HG03521 (cell line): ENCODE results near the gene RAPGEF2.
A peak's percentile ranks its signal among the peaks of the same experiment; 100 is the strongest.

Experiments used
- ATAC-seq: cut with Tn5 transposase; IDR thresholded peaks from one replicate; pipeline ENCODE4 v1.9.1; 2021; ENCODE audit warnings: mild to moderate bottlenecking, moderate library complexity; ENCODE audit not compliant: unreplicated experiment

RAPGEF2 gene

DNA sequence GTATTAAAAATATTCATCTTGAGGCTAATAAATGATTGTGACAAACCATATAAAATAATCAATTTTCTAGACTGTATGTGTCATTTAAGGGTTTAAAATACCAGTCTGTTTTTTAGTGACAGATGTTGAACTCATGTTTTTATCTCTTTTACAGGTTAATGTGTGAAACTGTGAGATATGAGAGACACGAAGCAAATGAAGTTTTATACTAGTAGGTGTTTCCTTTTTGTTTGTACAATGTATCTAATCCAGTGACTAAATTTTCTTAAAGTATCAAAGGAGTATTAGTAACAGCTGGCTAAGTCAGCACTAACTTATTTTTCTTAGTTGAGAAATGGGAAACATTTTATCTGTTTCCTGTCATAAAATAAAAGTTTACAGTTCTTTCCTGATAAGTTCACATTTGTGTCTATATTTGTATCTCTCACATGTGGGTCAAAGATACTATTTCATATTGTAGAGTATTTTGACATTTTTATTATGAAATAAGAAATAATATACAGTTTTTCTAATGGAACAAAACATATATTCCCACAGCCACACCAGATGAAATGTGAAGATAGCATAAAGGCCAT, 90.3 kb downstream of the RAPGEF2 start:
- ATAC-seq, result no peak

DNA sequence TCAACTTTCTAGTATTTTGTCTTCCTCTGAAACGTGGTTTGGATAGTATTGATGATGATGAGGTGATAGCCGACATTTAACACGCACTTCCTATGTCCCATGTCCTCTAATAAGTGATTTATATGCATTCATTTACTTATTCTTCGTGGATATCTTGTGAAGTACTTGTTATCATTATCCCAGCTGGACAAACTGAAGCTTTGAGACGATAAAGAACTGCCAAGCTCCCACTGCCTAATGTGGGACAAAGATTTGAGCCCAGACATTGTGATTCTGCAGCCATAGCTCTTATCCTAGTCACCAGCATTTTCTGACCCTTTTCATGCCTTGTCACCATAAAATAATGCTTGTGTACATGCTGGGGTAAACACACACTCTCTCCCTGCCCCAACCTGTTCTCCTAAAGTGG, 92.5 kb downstream of the RAPGEF2 start:
- no peak for ATAC-seq

DNA sequence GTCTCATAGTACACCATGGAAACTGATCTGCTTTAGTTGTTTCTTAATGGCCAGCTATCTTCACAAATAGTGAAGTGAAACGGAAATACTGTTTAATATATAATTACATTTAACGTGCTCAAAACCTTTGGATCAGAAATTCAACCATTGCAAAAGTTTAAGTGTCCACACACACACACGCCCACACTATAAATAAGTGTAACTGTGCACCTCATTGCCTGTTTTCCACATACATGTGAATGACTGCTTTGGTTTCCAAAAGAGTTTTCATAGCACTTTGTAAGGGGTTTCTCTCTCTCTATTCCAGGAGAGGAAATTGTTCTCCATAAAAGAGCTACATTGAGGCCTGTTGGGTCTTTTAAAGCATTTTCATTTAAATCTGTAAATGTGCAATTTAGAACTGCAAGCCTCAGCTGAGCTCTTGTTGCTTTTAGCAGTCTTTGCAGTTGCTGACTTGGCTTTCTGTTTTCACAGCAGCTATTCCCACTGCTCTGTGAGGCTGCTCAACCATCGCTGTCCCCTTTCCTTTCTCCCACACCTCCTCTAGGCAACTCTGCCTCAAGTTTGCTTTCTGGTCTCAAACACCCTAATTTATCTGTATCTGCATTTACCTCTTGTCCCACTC, 94.5 kb downstream of the RAPGEF2 start:
- no peak for ATAC-seq

DNA sequence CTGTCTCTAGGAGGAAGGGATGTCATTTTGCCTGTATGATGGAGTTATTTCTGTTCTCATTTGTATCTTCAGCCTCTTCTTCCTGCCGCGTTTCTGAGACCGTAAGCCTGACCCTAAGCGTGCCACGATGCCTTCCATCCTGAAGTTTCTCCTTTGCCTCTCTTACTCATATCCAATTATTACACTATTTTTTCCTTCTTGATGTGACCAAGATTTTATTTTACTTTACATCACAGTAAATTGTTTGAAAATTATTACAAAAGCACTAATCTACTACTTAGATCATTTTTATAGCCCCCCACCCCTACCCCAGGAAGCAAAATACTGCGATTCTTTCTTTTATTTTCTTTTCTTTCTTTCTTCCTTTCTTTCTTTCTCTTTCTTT, 95.0 kb downstream of the RAPGEF2 start:
- no peak for ATAC-seq

DNA sequence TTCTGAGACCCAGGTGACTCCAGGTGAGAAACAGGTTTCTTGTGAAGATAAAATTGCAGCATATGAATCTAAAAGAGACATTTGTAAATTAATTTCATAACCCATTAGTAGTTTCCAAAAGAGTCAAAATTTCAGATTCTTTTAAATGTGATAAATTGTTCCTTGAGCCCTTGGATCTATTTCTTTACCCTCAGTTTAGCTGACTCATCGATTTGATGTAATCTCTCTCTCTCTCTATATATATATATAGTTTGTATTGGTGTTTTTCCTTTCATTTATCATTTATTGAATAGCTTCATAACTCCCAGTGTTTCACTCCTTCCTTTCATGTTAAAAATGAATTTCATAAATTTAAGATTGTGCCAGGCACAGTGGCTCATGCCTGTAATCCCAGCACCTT, 96.9 kb downstream of the RAPGEF2 start:
- no peak for ATAC-seq

DNA sequence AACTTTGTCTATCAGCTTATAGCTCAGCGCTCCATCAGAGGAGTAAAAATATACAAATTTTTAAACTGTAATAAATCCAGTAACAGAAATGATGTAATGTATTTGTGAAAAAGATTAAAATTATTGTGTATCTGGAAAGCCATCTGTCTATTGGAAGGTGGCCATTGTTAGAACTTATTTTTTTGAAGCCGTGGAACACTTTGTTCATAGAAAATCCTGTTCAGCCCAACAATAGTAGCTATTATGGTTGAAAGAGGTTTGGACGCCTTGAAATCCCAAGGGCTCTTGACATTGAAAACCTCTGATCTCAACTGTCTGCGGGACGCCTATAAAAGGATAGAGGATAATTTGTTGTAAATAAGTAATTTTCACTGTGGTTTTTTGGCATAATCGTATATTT, 98.3 kb downstream of the RAPGEF2 start:
- no peak for ATAC-seq

DNA sequence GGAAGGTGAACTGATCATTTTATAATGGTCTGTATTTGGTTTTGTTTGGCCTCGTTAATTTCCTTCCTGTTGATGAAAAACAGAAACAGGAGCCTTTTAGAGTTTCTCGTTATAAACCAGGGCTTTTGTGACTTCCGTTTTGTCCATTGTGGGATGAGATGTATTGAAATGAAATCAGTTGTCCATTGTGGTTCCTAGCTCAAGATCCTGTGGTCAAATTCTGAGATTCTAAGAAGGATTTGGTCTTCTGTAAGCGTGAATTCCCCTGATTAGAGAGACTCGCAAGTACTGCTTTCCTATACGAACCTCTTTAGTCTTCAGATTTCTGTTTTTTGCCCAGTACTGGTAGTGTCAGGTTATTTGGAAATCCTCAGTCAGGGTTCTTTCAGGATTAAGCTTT, 101.7 kb downstream of the RAPGEF2 start:
- ATAC-seq, result no peak

DNA sequence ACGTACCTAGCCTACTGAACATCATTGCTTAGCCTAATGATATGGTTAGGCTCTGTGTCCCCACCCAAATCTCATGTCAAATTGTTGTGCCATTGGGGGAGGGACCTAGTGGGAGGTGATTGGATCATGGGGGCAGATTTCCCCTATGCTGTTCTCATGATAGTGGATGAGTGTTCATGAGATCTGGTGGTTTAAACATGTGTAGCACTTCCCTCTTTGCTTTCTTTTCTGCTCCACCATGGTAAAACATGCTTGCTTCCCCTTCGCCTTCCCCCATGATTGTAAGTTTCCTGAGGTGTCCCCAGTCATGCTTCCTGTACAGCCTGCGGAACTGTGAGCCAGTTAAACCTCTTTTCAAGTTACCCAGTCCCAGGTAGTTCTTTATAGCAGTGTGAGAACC, 102.6 kb downstream of the RAPGEF2 start:
- no peak for ATAC-seq

DNA sequence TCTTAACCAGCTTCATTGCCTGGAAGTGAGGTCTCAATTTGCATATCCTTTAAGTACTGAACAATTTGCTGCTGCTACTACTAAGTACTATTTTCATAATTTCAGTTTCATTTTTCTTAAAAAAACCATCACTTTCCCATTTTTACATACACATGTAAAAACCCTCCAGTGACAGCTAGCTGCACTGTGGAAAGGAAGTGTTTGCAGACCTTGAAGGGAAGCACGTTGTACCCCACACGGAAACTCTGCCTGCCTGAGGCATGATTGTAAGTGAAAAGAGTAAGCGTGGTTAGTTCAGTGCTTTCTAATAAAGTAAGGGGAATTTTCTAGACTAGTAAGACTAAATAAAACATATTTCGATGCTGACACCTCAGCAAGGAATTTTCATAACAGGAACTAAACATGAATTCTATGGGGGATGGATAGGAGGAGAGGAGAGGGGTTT, 103.6 kb downstream of the RAPGEF2 start:
- ATAC-seq, result peak; percentile 74

DNA sequence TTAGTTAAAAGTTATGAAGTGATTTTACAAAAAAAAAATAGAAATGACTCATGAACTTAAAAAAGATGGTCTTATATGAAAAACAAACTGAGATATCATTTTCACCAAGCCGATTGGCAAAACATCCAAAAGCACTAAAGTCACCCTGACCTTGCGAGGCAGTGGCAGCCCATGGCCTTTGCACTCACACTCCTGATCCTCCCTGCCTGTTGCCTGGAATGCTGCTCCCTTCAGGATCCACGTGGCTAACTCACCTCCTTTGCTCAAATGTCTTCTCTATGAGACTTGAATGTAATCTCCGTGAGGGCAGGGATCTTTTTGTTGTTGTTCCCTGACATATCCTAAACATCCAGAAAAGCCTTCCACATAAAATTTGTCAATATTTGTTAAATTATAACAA, 106.4 kb downstream of the RAPGEF2 start:
- no peak for ATAC-seq

DNA sequence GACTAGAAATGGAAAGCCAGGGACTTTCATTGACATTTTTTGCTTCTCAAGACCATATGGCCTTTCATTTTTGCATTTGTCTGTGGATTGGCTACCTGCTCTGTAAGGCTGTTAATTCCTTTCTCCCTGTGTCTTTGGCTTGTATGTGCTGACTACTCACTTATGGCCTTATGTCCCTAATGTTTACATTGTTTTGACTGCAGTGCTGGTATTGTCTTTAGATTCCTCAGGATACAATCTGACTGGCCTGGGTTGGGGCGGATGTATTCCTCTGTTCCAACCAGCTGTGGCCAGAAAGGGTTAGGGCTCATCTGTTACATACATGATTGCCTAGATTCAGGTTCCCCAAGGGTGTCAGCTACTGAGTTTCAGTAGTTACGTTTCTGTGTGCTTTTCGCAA, 108.1 kb downstream of the RAPGEF2 start:
- ATAC-seq, result no peak

DNA sequence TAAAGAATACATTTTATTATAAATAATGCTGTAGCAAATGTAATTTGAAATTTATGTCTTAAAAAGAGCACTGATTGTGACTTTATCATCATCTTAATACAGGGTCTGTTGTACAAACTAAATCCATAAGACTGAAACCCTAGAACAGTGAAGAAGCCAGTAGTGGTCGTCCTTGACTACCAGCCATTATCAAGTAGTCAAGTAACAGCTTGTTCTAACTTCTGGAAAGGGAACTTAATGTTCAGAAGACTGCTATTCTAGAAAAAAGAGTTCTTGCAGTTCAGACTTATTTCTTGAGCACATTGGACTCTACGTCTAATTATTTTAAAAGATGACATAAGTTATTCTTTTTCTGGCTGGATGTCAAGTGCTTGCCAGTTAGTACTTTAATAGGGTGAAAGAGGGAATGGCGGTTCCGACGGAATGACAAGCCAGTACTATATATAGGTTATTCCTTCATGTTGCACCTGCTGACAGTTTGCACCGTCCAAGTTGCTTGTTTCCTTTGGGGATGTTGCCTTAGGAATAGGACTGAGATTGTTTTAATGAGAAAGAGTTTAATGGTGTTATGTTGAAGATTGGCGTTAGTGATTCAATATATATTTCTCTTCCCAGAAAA, 109.9 kb downstream of the RAPGEF2 start:
- ATAC-seq, result no peak

DNA sequence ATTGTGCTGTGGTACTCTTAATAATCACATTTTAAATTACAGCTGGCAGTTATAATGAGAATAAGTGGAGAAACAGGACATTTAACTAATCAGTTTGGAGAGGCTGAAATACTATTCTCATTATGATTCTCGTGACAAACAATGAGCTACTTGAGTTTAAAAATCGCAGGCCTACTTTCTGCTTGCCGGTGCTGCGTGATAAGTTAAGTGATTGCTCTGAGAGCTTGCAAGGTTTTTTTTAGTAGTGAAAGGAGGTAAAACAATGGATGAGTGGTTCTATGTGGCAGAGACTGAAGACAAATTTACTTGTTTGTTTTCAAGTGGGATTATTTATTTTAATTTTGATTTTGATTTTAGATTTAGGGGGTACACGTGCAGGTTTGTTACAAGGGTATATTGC, 114.0 kb downstream of the RAPGEF2 start:
- ATAC-seq, result no peak

DNA sequence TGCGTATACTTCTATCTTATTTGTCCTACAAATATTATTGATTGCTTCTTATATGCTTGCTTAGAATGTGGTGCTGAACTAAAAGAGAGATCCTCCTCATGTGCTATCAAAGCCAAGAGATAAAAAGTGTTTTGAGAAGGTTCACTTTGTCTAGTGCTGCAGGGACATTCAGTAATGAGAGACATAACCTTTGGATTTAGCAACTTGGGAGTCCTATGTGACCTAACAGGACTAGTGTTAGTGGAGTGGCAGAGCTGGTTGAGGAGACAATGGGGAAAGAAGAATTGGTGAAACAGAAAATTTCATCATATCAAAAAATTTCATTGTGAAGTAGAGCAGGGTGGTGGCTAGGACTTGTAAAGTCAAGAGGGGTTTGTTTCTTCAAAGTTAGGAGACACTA, 117.0 kb downstream of the RAPGEF2 start:
- no peak for ATAC-seq

DNA sequence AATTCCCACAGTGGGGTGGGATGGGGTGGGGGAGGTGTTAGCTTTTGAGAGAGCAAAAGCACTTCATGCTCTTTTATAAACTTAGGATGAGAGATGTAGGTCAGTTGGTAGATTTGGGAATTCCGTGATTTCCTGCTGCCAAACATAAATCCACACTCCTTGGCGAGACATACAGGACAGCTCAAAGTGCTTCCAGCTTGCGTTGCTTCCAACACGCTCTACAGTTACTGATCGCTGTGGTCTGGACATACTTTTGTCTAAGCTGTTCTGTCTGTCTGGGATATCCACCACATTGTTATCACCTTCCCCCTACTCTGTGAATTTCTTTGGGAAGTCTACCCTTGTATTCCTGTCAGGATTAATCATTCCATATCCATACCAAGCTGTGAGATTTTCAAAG, 117.5 kb downstream of the RAPGEF2 start:
- ATAC-seq, result no peak

DNA sequence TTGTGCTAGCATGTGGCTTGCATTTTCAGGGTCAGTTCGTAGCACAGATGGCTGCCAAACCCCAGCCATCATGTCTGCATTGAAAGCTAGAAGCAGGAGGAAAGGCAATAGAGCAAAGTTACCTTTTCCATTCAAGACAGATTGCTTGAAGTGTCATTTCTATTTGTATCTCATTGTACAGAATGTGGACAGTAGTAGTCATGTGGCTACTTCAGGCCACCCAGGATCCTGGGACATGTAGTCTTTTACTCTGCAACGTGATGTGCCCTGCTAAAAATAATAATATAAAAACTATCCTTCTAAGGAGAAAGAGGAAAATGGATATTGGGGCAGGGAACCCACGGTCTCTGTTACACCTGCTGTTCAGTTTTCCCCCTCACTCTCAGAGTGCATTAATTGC, 118.4 kb downstream of the RAPGEF2 start:
- ATAC-seq, result no peak

DNA sequence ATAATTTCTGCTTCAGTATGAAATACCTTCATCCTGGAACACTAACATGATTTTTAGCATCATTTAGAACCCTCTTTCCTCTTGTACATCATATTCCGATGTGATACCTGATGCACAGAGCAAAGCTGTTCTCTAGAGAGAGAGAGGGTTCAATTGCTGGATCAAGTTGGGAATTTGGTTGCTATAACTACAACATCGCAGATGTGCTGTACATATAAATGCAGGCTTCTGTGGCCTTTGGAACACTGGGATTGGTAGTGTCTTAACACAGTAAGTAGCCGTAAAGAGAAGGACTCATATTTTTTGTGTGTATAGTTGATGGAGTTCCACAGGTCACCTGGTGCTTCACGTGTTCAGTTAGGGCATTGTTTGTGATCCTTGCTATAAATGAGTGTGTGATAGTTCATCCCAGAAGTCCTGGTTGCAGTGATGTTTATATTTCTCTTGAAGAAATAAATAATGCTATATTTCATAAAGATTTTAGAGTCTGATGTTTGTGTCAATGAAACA, 119.2 kb downstream of the RAPGEF2 start:
- no peak for ATAC-seq

DNA sequence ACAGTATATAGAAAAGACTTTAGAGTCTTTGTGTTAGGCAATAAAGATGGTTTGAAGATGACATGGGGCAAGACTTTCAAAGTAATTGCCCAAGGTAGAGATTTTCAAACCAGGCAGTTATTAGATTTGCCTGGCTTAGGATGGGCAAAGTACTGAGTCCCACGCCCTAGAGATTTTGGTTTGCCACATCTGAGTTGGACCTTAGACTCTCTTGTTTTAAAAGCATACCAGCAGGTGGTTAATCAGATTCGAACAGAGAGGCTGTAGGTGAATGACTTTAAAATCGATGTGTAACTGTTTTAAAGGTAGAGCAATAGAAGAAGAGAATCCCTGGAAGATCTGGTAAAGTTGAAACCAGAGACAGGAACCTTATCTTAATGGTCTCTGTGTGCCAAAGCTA, 121.5 kb downstream of the RAPGEF2 start:
- ATAC-seq, result no peak

DNA sequence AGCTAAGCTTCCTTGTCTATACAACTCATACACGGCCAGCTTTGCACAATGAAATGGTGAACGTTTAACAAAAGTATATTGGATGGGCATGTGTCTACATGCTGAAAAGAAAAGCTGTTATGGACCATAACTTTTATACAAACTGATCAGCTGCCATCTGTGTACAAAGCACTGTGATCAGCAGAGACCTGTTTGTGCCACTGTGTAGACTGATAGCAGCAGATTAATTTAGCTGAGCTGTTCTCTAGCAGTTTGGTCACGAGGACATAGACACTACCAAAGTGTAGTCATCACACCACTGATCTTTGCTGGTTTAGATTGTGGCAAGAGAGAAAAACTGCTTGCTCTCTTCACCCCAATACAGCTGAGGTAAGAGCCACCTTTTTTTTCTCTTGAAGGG, 124.5 kb downstream of the RAPGEF2 start:
- ATAC-seq, result no peak

DNA sequence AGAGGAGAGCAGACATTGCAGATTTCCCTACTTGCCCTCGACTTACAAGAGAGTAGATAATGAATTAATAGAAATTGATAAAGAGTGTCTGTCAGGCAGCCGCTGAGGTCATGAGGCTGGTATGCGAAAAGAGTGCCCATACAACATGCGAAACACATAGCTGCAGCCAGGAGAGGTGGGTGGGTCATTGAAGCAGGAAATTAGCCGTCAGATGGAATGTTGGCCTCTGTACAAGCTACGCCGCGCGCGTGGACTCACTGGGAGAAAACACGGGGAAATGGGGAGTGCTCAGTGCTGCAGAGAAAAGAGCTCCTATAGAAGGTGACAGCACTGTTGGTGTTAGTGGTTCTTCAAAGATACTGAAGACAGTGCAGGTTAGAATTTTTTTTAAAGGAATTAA, 125.1 kb downstream of the RAPGEF2 start:
- no peak for ATAC-seq

DNA sequence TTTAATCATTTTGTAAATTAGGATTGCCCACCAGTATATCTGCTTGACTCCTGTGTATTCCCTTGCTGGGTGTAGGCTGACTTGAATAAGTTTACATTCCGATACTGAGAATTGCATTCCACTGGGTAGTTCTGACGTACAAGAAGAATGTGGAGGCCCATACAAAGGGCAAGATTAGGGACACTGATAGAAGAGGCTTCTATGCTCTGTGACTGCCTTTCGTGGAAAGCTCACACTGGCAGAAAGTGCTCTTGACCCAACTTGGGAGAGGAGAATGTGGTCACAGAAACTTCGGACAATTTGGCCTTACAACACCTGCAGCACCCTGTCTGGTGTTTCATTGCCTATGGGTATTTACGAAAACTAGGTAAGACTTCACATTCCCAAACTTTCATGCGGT, 126.3 kb downstream of the RAPGEF2 start:
- no peak for ATAC-seq

DNA sequence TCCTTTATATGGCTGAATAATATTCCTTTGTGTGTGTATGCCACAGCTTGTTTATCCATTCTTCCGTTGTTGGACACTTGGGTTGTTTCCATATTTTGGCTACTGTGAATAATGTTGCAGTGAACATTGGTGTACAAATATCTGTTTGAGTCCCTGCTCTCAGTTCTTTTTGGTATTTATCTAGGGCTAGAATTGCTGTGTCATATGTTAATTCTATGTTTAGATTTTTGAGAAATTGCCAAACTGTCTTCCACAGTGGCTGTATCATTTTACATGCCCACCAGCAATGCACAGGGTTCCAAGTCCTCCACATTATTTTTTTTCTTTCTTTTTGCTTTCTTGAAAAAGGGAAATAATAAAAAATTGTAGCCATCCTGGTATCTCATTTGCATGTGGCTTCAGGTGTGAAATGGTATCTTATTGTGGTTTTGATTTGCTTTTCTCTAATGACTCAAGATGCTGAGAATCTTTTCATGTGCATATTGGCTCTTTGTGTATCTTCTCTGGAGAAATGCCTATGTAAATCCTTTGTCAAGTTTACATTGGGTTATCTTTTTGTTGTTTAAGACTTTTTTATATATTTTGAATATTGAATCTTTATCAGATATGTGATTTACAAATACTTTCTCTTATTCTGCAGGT, 129.7 kb downstream of the RAPGEF2 start:
- ATAC-seq, result peak; percentile 69
